ENCODE results near the gene LRP1B. TPM values are rescaled to one million over a fixed set of nuclear protein-coding genes. Genes with fewer than 3 reads are reported as not detected.
"Not testable (repeated sequence)": the region's sequence is repeated elsewhere in the genome, so short reads cannot be mapped to it uniquely, and the experiment has no call there.

LRP1B gene
- total RNA-seq, 4 donors from 2014 or later = 3.3 to 11.1 (median 4.6) TPM

- Histone ChIP-seq H3K36me3 (no peaks in the 10 kb centered on the region), H3K9me3 (no peaks in the 10 kb centered on the region), H3K4me1 (no peaks in the 10 kb centered on the region), H3K4me3 (no peak overlapping the region), H3K27me3 (no peaks in the 10 kb centered on the region), H3K27ac (no peak overlapping the region)
- DNase-seq = no peak
- in situ Hi-C loops (cut with MboI; ENCODE audit: low sequenced_read_pairs in 4 of 4) = no loop called here
- intact Hi-C loops (cut with DNase I; ENCODE audit: low total_unique reads) = no loop called here
- TF ChIP-seq POLR2A (IDR thresholded peaks at IDR 0.05) = no peak
- TF ChIP-seq CTCF (IDR thresholded peaks at IDR 0.05 in 4 of 5, conservative IDR thresholded peaks at IDR 0.05 in 1 of 5) = no peak
- no peak for ATAC-seq
These were observed 1471.8 kb downstream of the LRP1B start for GRCh38 chr2:140658760-140659692.

GRCh38 chr2:140657657-140658056 is 1473.2 kb downstream of the LRP1B start:
- Histone ChIP-seq H3K4me3 (no peak overlapping the region), H3K27me3 (no peaks in the 10 kb centered on the region), H3K36me3 (no peaks in the 10 kb centered on the region), H3K27ac (no peak overlapping the region), H3K4me1 (no peaks in the 10 kb centered on the region), H3K9me3 (no peaks in the 10 kb centered on the region)
- DNase-seq (no peak), ATAC-seq (no peak)
- intact Hi-C loops (cut with DNase I; ENCODE audit: low total_unique reads) (no loop called here), in situ Hi-C loops (cut with MboI; ENCODE audit: low sequenced_read_pairs in 4 of 4) (no loop called here)
- no peak for TF ChIP-seq CTCF (IDR thresholded peaks at IDR 0.05 in 4 of 5, conservative IDR thresholded peaks at IDR 0.05 in 1 of 5)
- no peak for TF ChIP-seq POLR2A (IDR thresholded peaks at IDR 0.05)

- ATAC-seq (no peak), DNase-seq (no peak)
- Histone ChIP-seq H3K4me3 (no peak overlapping the region), H3K27ac (no peak overlapping the region), H3K36me3 (no peaks in the 10 kb centered on the region), H3K27me3 (no peaks in the 10 kb centered on the region), H3K9me3 (no peaks in the 10 kb centered on the region), H3K4me1 (no peaks in the 10 kb centered on the region)
- no peak for TF ChIP-seq POLR2A (IDR thresholded peaks at IDR 0.05)
- TF ChIP-seq CTCF (IDR thresholded peaks at IDR 0.05 in 4 of 5, conservative IDR thresholded peaks at IDR 0.05 in 1 of 5) = no peak
- in situ Hi-C loops (cut with MboI; ENCODE audit: low sequenced_read_pairs in 4 of 4) (no loop called here), intact Hi-C loops (cut with DNase I; ENCODE audit: low total_unique reads) (no loop called here)
These were observed 1476.3 kb downstream of the LRP1B start for GRCh38 chr2:140654565-140654964.

GRCh38 chr2:140650825-140651224 is 1480.0 kb downstream of the LRP1B start:
- no peaks in the 10 kb centered on the region for H3K9me3 ChIP-seq
- ATAC-seq (no peak), DNase-seq (no peak)
- no peak overlapping the region for H3K27ac ChIP-seq
- in situ Hi-C loops (cut with MboI; ENCODE audit: low sequenced_read_pairs in 4 of 4) = no loop called here
- H3K27me3 ChIP-seq = no peaks in the 10 kb centered on the region
- H3K36me3 ChIP-seq = no peaks in the 10 kb centered on the region
- no peak overlapping the region for H3K4me3 ChIP-seq
- H3K4me1 ChIP-seq = no peaks in the 10 kb centered on the region
- intact Hi-C loops (cut with DNase I; ENCODE audit: low total_unique reads) = no loop called here
- TF ChIP-seq CTCF (IDR thresholded peaks at IDR 0.05 in 4 of 5, conservative IDR thresholded peaks at IDR 0.05 in 1 of 5) (no peak), POLR2A (IDR thresholded peaks at IDR 0.05) (no peak)

- ATAC-seq; H3K27me3 ChIP-seq; intact Hi-C loops (cut with DNase I; ENCODE audit: low total_unique reads); H3K4me1 ChIP-seq; H3K4me3 ChIP-seq; in situ Hi-C loops (cut with MboI; ENCODE audit: low sequenced_read_pairs in 4 of 4); H3K27ac ChIP-seq; DNase-seq; H3K36me3 ChIP-seq; H3K9me3 ChIP-seq: not testable (repeated sequence)
These were observed 1480.7 kb downstream of the LRP1B start for GRCh38 chr2:140650134-140650533.
